B cell (primary cell): ENCODE results near the gene RAI14. TPM values are rescaled to one million over a fixed set of nuclear protein-coding genes. Genes with fewer than 3 reads are reported as not detected.

Experiments used
- ATAC-seq: fragments of 200-7000 bp; cut with Tn5 transposase; one replicate; pipeline ENCODE4 v1.10.0; 2021; ENCODE audit warnings: low read depth, mild to moderate bottlenecking, moderate number of reproducible peaks, moderate library complexity
- CTCF ChIA-PET: fragments of 350-600 bp; sonication (Branson Sonifier 250); formaldehyde crosslinking; loops from one replicate; lab custom pipeline; 2021; ENCODE audit warnings: antibody characterized with exemption, inconsistent platforms; lab: Charles Lee
- POLR2A ChIA-PET: fragments of 350-600 bp; sonication (Branson Sonifier 250); formaldehyde crosslinking; loops from one replicate; lab custom pipeline; 2021; ENCODE audit warnings: antibody characterized with exemption; lab: Charles Lee
- DNase-seq: peaks from one replicate; pipeline ENCODE4 v3.0.0; 2013
- H2AFZ ChIP-seq: 2 replicates; pipeline ENCODE4 v1.6.1; 2012; ENCODE audit warnings: mild to moderate bottlenecking, low read depth, low read length; ENCODE audit not compliant: insufficient read depth, poor library complexity, severe bottlenecking
- H3K27ac ChIP-seq, 2 donors: 1 replicate in 1 of 2; 2 replicates in 1 of 2; pipeline ENCODE4 v1.5.1; 2012 to 2013; ENCODE audit warnings: low read length in 2 of 2, mild to moderate bottlenecking in 2 of 2, moderate library complexity in 1 of 2
- H3K27me3 ChIP-seq, 4 experiments: fragments of 200-600 bp in 1 of 4; sonication (generic) in 1 of 4; replicated peaks in 1 of 4; 1 replicate in 2 of 4; 2 replicates in 2 of 4; pipeline versions ENCODE4 v1.6.1 to v1.7.0; 2013 to 2016; ENCODE audit warnings: low read length in 3 of 4, mild to moderate bottlenecking in 2 of 4, mixed read lengths in 1 of 4, moderate library complexity in 1 of 4; ENCODE audit not compliant: insufficient read depth in 4 of 4, control insufficient read depth in 3 of 4; ENCODE audit errors: control extremely low read depth in 1 of 4
- H3K36me3 ChIP-seq, 2 experiments: replicated peaks in 1 of 2; 1 replicate in 1 of 2; 2 replicates in 1 of 2; pipeline versions ENCODE4 v1.6.1 to v1.7.1; 2013; ENCODE audit warnings: low read length in 1 of 2; ENCODE audit not compliant: insufficient read depth in 2 of 2, control insufficient read depth in 1 of 2; ENCODE audit errors: control extremely low read depth in 1 of 2, extremely low read depth in 1 of 2
- H3K4me1 ChIP-seq, 2 donors: fragments of 200-600 bp in 1 of 2; sonication (generic) in 1 of 2; 1 replicate in 1 of 2; 2 replicates in 1 of 2; pipeline versions ENCODE4 v1.5.1 to v1.6.1; 2013 to 2017; ENCODE audit warnings: low read length in 2 of 2; ENCODE audit not compliant: control insufficient read depth in 2 of 2, insufficient read depth in 2 of 2
- H3K4me2 ChIP-seq: replicated peaks from 2 replicates; pipeline ENCODE3; 2012; ENCODE audit warnings: mild to moderate bottlenecking, low read depth, low read length; ENCODE audit not compliant: poor library complexity, severe bottlenecking
- H3K4me3 ChIP-seq, 5 experiments: fragments of 200-600 bp in 1 of 5; sonication (generic) in 1 of 5; 1 replicate in 3 of 5; 2 replicates in 2 of 5; pipeline versions ENCODE4 v1.5.1 to v1.7.0; 2011 to 2016; ENCODE audit warnings: low read length in 4 of 5, mild to moderate bottlenecking in 4 of 5, low read depth in 2 of 5, control low read depth in 1 of 5, moderate library complexity in 1 of 5; ENCODE audit not compliant: insufficient read depth in 1 of 5; ENCODE audit errors: control extremely low read depth in 1 of 5, extremely low read depth in 1 of 5
- H3K79me2 ChIP-seq: fragments of 200-600 bp; sonication (generic); one replicate; pipeline ENCODE4 v1.6.0; 2016; ENCODE audit warnings: low read length; ENCODE audit not compliant: control insufficient read depth, insufficient read depth
- H3K9ac ChIP-seq: fragments of 200-600 bp; sonication (generic); 2 replicates; pipeline ENCODE4 v1.6.1; 2017; ENCODE audit warnings: mild to moderate bottlenecking, low read length, moderate library complexity
- H3K9me3 ChIP-seq, 3 donors: one replicate each; pipeline versions ENCODE4 v1.6.1 to v1.7.1; 2013; ENCODE audit warnings: low read length in 2 of 3; ENCODE audit not compliant: control insufficient read depth in 2 of 3, insufficient read depth in 1 of 3; ENCODE audit errors: control extremely low read depth in 1 of 3
- H4K20me1 ChIP-seq: 2 replicates; pipeline ENCODE4 v1.6.0; 2012; ENCODE audit warnings: mild to moderate bottlenecking, low read length; ENCODE audit not compliant: insufficient read depth, control insufficient read depth, poor library complexity, severe bottlenecking
- H3K27ac Mint-ChIP-seq: one replicate; pipeline ENCODE4 v1.8.0; 2021; ENCODE audit warnings: mixed read lengths
- H3K27me3 Mint-ChIP-seq: one replicate; pipeline ENCODE4 v1.8.0; 2021; ENCODE audit warnings: mixed read lengths
- H3K4me1 Mint-ChIP-seq: one replicate; pipeline ENCODE4 v1.8.0; 2021; ENCODE audit warnings: mixed read lengths
- H3K4me3 Mint-ChIP-seq: one replicate; pipeline ENCODE4 v1.8.0; 2021; ENCODE audit warnings: mixed read lengths
- H3K9me3 Mint-ChIP-seq: one replicate; pipeline ENCODE4 v1.8.0; 2022; ENCODE audit warnings: mixed read lengths; ENCODE audit not compliant: insufficient read depth
- EZH2 ChIP-seq: IDR thresholded peaks from 2 replicates; pipeline ENCODE4 v1.6.1; 2012; ENCODE audit warnings: borderline replicate concordance, low read depth, mild to moderate bottlenecking, moderate library complexity, low read length; ENCODE audit not compliant: insufficient read depth, poor library complexity, severe bottlenecking
- WGBS: methylation state at CpG from one replicate; pipeline ENCODE4 v1.1.5; 2013; ENCODE audit warnings: missing lambda C conversion rate; ENCODE audit not compliant: insufficient coverage; 5-methylcytosine and 5-hydroxymethylcytosine counted together
- intact Hi-C: fragments of 100-400 bp; cut with micrococcal nuclease; formaldehyde crosslinking; loops from one replicate; pipeline ENCODE4 v1.10.0; 2022
- polyA plus RNA-seq: library from polyadenylated mRNA; depleted of rRNA; stranded (reverse); fragments of >200 nt; gene quantifications from 2 replicates; pipeline ENCODE4 v1.2.3, GENCODE V29; 2012
- total RNA-seq, 2 donors: library from RNA; stranded (reverse); fragments of 120-200 nt in 1 of 2; gene quantifications; 1 replicate in 1 of 2; 2 replicates in 1 of 2; pipeline versions ENCODE4 v1.2.3 to v1.2.4, GENCODE V29; 2013 to 2022
- TF ChIP-seq, protein P1 (sequence below): fragments of 200-600 bp; IDR thresholded peaks from one replicate; pipeline ENCODE4 v1.8.0; 2022; ENCODE audit warnings: antibody characterized with exemption, mild to moderate bottlenecking

The RAI14 gene
- total and polyA plus RNA-seq, 2 donors (not counting 1 experiment from before 2014, with no cell fraction given): 0.55 to 1.9 TPM

DNA sequence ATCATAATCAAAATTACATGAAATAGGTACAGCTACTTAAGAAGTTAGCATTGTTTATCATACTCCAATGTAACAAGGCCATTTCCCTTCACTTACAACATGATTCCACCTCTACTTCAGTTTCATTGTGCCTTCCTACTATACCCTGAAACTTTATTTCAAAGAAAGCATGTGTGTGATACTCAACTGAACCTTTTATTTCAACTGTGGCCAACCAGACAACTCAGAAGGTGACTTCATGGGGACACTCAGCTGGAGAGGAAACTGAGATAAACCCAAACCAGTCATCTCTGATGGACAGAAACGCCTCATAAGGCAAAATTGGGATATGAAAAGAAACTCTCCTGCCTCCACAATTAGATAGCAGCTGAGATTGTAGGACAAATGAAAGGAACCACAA, 177.0 kb downstream of the RAI14 start:
- TF ChIP-seq, protein P1, sequence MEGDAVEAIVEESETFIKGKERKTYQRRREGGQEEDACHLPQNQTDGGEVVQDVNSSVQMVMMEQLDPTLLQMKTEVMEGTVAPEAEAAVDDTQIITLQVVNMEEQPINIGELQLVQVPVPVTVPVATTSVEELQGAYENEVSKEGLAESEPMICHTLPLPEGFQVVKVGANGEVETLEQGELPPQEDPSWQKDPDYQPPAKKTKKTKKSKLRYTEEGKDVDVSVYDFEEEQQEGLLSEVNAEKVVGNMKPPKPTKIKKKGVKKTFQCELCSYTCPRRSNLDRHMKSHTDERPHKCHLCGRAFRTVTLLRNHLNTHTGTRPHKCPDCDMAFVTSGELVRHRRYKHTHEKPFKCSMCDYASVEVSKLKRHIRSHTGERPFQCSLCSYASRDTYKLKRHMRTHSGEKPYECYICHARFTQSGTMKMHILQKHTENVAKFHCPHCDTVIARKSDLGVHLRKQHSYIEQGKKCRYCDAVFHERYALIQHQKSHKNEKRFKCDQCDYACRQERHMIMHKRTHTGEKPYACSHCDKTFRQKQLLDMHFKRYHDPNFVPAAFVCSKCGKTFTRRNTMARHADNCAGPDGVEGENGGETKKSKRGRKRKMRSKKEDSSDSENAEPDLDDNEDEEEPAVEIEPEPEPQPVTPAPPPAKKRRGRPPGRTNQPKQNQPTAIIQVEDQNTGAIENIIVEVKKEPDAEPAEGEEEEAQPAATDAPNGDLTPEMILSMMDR: no peak
- TF ChIP-seq EZH2: no peak
- Histone ChIP-seq H4K20me1 (no peaks in the 10 kb centered on the region), H3K79me2 (no peaks in the 10 kb centered on the region), H2AFZ (no peak overlapping the region), H3K27me3 (no peaks in the 10 kb centered on the region), H3K4me2 (no peak overlapping the region), H3K4me1 (peaks cover 0 to under 1% of the 10 kb centered on the region in 2 donors), H3K36me3 (no peaks in the 10 kb centered on the region), H3K9ac (no peak overlapping the region), H3K27ac (no peak overlapping the region), H3K4me3 (no peak overlapping the region), H3K9me3 (no peaks in the 10 kb centered on the region)
- H3K9me3 Mint-ChIP-seq: no peaks in the 10 kb centered on the region
- no peak overlapping the region for H3K27ac Mint-ChIP-seq
- H3K4me3 Mint-ChIP-seq: no peak overlapping the region
- H3K27me3 Mint-ChIP-seq: peaks cover 1% of the 10 kb centered on the region
- WGBS: no CpG with 5 or more reads among the region's 1 CpG
- ATAC-seq: no peak
- H3K4me1 Mint-ChIP-seq: peaks cover 8% of the 10 kb centered on the region
- no peak for DNase-seq
- CTCF ChIA-PET: interaction anchor here (0.7 kb wide), 1 partner anchor 22 kb away, joined by 3 read pairs; no protein-coding TSS in a partner anchor
- POLR2A ChIA-PET: no interaction called here
- intact Hi-C loops: no loop called here

DNA sequence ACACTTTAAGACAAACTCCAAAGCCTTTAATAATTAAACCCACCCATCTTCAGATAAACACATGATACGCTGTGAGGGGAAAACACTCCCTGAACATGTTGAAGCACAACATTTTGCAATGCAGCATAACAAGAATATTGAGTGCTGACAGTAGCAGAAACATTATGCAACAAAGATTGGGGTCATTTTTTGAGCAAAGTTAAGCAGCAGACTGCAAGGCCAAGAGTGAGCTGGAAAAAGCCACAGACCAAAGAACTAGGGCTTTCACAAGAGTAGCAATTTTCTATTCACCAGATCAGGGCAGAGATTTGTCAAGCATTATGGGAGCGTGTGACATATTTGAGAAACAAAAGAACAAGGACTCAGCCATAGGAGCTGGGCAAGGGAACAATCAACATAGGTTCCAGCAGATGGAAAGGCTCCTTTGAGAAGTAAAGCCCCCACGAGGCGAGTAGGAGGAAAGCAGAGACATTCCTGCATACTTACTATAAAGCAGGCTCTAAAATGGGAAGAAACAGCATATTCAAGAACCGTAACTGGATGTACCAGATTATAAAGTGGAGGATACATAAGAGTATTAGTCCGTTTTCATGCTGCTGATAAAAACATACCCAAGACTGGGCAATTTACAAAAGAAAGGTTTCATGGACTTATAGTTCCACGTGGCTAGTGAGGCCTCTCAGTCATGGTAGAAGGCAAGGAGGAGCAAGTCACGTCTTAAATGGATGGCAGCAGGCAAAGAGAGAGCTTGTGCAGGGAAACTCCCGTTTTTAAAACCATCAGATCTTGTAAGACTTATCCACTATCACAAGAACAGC, 178.1 kb downstream of the RAI14 start:
- Mint-ChIP-seq H3K9me3 (no peaks in the 10 kb centered on the region), H3K27me3 (no peaks in the 10 kb centered on the region), H3K4me3 (no peak overlapping the region), H3K27ac (no peak overlapping the region), H3K4me1 (peaks cover 13% of the 10 kb centered on the region)
- H3K9me3 ChIP-seq: no peaks in the 10 kb centered on the region
- 85% methylated on average over 2 of the region's 9 CpGs for WGBS
- H3K4me3 ChIP-seq: no peak overlapping the region
- H3K36me3 ChIP-seq: no peaks in the 10 kb centered on the region
- no peaks in the 10 kb centered on the region for H3K79me2 ChIP-seq
- intact Hi-C loops: no loop called here
- TF ChIP-seq, protein P1: no peak
- TF ChIP-seq EZH2: no peak
- DNase-seq (no peak), ATAC-seq (no peak)
- no peak overlapping the region for H3K27ac ChIP-seq
- ChIA-PET POLR2A (no interaction called here), CTCF (interaction anchor here (0.6 to 1.0 kb wide), 2 partner anchors 52 to 64 kb away, joined by 3 to 4 read pairs; no protein-coding TSS in a partner anchor)
- no peak overlapping the region for H3K4me2 ChIP-seq
- H4K20me1 ChIP-seq: no peaks in the 10 kb centered on the region
- H3K9ac ChIP-seq: no peak overlapping the region
- no peaks in the 10 kb centered on the region for H3K27me3 ChIP-seq
- no peak overlapping the region for H2AFZ ChIP-seq
- H3K4me1 ChIP-seq: peaks cover 3 to 5% of the 10 kb centered on the region in 2 donors
